ENCODE measurements around the gene SIK3.
"Not testable (repeated sequence)": the region's sequence is repeated elsewhere in the genome, so short reads cannot be mapped to it uniquely, and the experiment has no call there.

SIK3 gene

DNA sequence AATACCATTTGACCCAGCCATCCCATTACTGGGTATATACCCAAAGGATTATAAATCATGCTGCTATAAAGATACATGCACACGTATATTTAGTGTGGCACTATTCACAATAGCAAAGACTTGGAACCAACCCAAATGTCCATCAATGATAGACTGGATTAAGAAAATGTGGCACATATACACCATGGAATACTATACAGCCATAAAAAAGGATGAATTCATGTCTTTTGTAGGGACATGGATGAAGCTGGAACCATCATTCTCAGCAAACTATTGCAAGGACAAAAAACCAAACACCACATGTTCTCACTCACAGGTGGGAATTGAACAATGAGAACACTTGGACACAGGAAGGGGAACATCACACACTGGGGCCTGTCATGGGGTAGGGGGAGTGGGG lies 14.7 kb upstream of the SIK3 start:
- not testable (repeated sequence) for DNase-seq (ENCODE audit: low read depth, low spot score); H3K4me3 ChIP-seq (ENCODE audit: low read length)

DNA sequence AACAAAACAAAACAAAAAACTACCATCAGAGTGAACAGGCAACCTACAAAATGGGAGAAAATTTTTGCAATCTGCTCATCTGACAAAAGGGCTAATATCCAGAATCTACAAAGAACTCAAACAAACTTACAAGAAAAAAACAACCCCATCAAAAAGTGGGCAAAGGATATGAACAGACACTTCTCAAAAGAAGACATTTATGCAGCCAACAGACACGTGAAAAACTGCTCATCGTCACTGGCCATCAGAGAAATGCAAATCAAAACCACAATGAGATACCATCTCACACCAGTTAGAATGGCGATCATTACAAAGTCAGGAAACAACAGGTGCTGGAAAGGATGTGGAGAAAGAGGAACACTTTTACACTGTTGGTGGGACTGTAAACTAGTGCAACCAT lies 14.3 kb upstream of the SIK3 start:
- H3K4me3 ChIP-seq (ENCODE audit: low read length); DNase-seq (ENCODE audit: low read depth, low spot score): not testable (repeated sequence)

DNA sequence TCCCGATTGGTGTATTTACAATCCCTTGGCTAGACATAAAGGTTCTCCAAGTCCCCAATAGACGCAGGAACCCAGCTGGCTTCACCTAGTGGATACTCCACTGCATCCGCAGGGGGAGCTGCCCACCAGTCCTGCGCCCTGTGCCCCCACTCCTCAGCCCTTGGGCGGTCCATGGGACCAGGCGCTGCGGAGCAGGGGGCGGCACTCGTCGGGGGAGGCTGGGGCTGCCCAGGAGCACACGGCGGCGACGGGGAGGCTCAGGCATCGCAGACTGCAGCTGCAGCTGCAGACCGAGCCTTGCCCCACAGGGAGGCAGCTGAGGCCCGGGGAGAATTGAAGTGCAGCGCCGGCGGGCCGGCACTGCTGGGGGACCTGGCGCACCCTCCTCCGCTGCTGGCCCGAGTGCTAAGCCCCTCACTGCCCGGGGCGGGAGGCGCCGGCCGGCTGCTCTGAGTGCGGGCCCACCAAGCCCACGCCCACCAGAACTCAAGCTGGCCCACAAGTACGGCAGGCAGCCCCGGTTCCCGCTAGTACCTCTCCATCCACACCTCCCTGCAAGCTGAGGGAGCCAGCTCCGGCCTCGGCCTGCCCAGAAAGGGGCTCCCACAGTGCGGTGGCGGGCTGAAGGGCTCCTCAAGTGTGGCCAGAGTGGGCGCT lies 12.2 kb upstream of the SIK3 start:
- H3K4me3 ChIP-seq (ENCODE audit: low read length) = no peak overlapping the region
- no peak for DNase-seq (ENCODE audit: low read depth, low spot score)

DNA sequence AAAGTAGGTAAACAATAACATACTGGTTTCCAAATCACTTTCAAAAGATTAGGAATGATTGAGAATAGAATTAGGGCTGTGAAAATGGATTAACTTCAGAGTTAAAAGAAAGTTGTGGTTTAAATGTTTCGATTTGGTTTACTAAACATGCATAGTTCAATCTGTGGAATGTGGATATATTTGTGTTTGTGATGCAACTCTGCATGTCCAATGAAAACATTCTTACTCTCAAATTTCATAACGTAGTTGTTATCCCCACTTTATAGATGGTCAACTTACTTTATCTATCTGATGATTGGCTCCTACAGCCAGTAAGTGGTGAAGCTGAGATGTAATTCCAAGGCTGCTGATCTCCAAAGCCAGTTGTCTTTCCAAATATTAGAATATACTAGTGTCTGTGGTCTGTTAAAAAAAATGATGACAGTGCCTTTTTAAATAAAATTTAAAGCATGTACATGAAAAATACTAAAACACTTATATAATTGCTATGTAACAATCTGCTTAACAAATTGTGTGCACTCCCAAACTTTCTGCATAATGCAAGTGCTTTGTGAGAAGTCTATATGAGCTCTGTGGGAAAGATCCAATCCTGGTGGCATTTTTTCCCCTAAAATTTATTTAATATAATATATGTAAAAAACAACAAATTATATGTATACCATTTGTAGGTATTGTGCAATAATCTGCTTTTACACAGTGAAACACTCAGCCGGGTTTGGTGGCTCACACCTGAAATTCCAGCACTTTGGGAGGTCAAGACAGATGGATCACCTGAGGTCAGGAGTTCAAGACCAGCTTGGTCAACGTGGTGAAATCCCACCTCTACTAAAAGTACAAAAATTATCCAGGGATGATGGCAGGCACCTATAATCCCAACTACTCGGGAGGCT lies 9.7 kb upstream of the SIK3 start:
- DNase-seq (ENCODE audit: low read depth, low spot score) = no peak
- H3K4me3 ChIP-seq (ENCODE audit: low read length) = no peak overlapping the region

GRCh38 chr11:117100556-117100955 lies 2.3 kb upstream of the SIK3 start:
- no peak overlapping the region for H3K4me3 ChIP-seq (ENCODE audit: low read length)
- DNase-seq (ENCODE audit: low read depth, low spot score) = no peak

DNA sequence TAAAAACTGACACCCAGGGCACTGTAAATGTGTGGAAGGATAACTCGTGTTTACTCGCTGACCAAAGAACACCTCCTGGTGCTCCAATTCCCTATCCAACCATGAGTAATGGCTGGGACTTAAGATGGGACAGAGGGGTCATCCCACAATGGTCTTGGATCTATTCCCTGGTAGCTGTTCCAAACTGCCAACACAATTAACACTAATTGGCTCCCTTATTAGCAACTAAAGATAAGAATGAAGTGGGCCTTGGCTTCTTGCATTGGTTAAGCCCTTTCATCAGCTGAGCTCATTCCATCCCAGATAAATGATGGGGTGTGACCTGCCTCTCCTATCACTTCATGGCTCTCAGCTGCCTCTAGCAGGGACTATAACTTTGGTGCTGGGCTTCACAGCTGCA lies 1.5 kb upstream of the SIK3 start:
- DNase-seq (ENCODE audit: low read depth, low spot score) = no peak
- H3K4me3 ChIP-seq (ENCODE audit: low read length) = no peak overlapping the region

- no peak for DNase-seq (ENCODE audit: low read depth, low spot score)
- H3K4me3 ChIP-seq (ENCODE audit: low read length) = peak overlapping the region; percentile 75
These were observed 599 bp downstream of the SIK3 start for GRCh38 chr11:117097389-117098268.

- peak overlapping the region; percentile 75 for H3K4me3 ChIP-seq (ENCODE audit: low read length)
- no peak for DNase-seq (ENCODE audit: low read depth, low spot score)
These were observed 1.2 kb downstream of the SIK3 start for GRCh38 chr11:117097014-117097388.

DNA sequence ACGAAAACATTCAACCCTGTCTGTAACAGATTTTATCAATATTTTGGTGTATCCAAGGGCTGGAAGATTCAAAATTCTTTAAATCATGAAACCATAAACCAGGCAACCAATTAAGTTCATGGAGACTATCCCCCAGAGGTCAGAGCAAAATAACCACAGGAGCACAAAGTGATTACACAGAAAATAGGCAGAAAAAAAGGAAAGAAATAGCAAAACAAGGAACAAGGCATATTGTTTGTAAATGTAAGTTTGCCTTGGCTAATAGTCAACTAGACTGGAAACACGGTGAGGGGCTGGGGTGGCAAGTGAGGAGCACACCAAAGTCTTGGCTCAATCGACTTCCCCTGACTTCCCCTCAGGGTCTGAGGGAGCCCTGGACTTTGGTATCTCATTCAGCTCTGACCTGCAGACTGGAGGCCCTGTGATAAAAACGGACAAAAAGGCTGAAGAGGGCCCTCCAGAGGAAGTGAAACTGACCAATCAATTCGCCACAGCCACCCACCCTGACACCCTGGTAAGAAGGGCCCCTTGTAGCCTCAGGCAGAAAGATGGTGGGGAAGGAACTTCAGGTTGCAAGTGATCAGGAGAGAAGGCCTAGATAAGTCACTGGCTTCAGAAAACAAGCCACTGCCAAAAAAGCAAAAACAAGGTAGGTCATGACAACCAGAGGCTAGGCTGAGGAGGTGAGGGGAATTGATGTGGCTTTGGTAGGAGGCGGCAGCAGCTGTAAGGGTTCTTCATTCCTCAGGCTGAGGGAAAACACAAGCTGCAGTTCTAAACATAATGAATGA lies 1.8 kb downstream of the SIK3 start:
- DNase-seq (ENCODE audit: low read depth, low spot score) = peak; percentile 68
- H3K4me3 ChIP-seq (ENCODE audit: low read length) = peak overlapping the region; percentile 75; the same call in 1 of the 2 replicates

GRCh38 chr11:117095284-117096161 lies 2.7 kb downstream of the SIK3 start:
- H3K4me3 ChIP-seq (ENCODE audit: low read length) = no peak overlapping the region
- DNase-seq (ENCODE audit: low read depth, low spot score) = no peak

GRCh38 chr11:117094776-117095175 lies 3.5 kb downstream of the SIK3 start:
- no peak for DNase-seq (ENCODE audit: low read depth, low spot score)
- no peak overlapping the region for H3K4me3 ChIP-seq (ENCODE audit: low read length)

- no peak overlapping the region for H3K4me3 ChIP-seq (ENCODE audit: low read length)
- DNase-seq (ENCODE audit: low read depth, low spot score) = no peak
These were observed 5.2 kb downstream of the SIK3 start for GRCh38 chr11:117092951-117093590.

GRCh38 chr11:117091753-117092477 lies 6.3 kb downstream of the SIK3 start:
- DNase-seq (ENCODE audit: low read depth, low spot score) = no peak
- H3K4me3 ChIP-seq (ENCODE audit: low read length) = no peak overlapping the region

DNA sequence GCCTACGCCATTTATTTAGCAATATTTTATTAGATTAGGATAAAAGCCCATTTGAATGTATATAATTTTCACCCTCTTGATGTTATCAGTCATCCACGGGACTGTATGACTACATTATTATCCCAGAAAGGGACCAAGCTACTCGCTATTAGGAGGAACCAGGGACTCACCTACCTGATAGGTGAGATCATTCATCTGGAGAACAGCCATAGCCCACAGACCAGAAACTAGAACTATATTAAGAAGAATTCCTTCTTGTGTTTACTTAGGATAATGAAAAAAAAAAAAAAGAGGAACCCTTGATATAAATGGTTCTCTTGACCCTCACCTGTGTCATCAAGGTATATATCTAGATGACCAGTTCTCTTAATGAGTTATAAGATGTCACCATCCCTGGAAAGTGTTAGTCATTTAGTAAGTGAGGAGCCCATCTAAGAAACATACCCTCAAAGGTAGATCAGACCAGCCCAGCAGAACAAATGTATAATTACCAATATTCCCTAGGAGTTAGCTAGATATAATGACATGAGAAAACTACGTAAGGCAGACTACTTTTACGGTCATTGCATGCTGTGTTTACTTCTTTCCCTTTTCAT lies 8.0 kb downstream of the SIK3 start:
- no peak for DNase-seq (ENCODE audit: low read depth, low spot score)
- no peak overlapping the region for H3K4me3 ChIP-seq (ENCODE audit: low read length)

DNA sequence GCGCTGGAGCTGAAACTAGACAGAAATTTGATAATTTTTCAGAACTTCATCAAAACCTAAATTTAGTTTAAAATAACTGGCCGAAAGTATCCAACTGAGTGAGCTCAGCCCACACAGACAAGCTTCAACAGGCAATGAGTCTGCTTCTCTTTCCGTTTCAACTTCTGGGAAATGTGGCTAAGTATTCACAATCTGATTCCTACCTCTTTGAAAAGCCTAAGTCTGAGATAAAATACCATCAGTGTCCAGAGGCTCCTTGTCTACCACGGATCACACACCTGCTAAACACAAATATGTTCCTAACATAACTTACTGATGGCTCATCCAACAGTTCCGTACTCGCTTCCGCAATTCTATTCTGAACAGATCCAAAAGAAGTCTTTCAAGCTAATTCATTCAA lies 8.5 kb downstream of the SIK3 start:
- no peak for DNase-seq (ENCODE audit: low read depth, low spot score)
- H3K4me3 ChIP-seq (ENCODE audit: low read length) = no peak overlapping the region

GRCh38 chr11:117087446-117087845 lies 10.8 kb downstream of the SIK3 start:
- DNase-seq (ENCODE audit: low read depth, low spot score) = peak; percentile 22
- H3K4me3 ChIP-seq (ENCODE audit: low read length) = no peak overlapping the region

GRCh38 chr11:117084992-117085391 lies 13.2 kb downstream of the SIK3 start:
- no peak for DNase-seq (ENCODE audit: low read depth, low spot score)
- no peak overlapping the region for H3K4me3 ChIP-seq (ENCODE audit: low read length)
